ENCODE results near the gene C14orf119.

- TF ChIP-seq SUZ12 (IDR thresholded peaks at IDR 0.05; ENCODE audit: extremely low read depth, insufficient read depth, insufficient read length) = no peak
- TF ChIP-seq ZNF274 (IDR thresholded peaks at IDR 0.05; ENCODE audit: low read depth, low read length) = no peak
- TF ChIP-seq YY1 (IDR thresholded peaks at IDR 0.05; ENCODE audit: insufficient read depth, insufficient read length) = no peak
Observed at GRCh38 chr14:23068789-23069412, 26.4 kb upstream of the C14orf119 start.

Measured in NT2/D1 (cell line).